Measurements from ENCODE around the gene DPEP3. TPM values are rescaled to one million over a fixed set of nuclear protein-coding genes. Genes with fewer than 3 reads are reported as not detected.

The DPEP3 gene
- total RNA-seq, 1 donor from 2014 or later = not detected

DNA sequence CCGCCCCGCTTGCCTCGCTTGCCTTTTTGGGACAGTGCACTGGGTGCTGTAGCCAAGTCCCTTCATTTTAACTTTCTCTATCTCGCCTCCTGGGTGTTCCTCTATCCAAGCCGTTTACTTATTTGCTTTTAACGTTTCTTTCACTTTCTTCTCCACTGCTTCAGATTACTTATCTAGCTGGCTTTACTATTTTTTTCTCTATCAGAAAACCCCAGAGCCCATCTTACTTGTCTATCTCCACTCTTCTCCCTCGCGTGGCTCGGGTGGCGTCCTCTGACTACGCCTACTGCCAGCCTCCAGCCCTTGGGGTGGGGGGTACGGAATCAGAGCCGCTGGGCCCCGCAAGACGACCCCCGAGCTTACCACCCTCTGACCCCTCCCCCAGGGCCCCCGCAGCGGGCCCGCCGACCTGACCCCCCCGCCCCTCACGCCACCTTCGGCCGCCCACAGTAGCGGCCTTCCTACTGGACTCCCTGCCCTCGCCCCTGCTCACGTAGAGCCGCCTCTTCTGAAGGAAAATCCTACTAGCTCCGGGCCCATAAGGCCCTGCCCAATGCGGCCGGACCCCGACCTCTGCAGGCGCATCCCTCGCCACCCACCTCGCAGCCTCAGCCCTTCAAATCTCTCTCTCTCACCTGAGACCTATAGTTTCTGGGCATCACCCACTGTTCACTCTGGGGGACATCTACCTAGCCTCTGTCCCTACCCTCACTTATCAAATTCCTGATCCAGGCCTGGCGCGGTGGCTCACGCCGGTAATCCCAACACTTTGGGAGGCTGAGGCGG lies 10.9 kb downstream of the DPEP3 start:
- Mint-ChIP-seq H3K36me3 (no peaks in the 10 kb centered on the region), H3K4me3 (peak overlapping the region; percentile 81), H3K27ac (peak overlapping the region; percentile 3), H3K9me3 (no peaks in the 10 kb centered on the region), H3K27me3 (ENCODE audit: insufficient read depth, low read depth) (peaks cover 26% of the 10 kb centered on the region), H3K4me1 (peaks cover 18% of the 10 kb centered on the region)
- H3K9ac ChIP-seq = no peak overlapping the region
- peaks cover 14% of the 10 kb centered on the region for H3K4me1 ChIP-seq
- peak overlapping the region; percentile 86 for H3K4me2 ChIP-seq
- H3K79me2 ChIP-seq (ENCODE audit: low read depth) = no peaks in the 10 kb centered on the region
- H3K4me3 ChIP-seq = peak overlapping the region; percentile 55
- peaks cover 24% of the 10 kb centered on the region for H3F3A ChIP-seq (ENCODE audit: low read depth)
- H3K27me3 ChIP-seq = peaks cover 20% of the 10 kb centered on the region
- peak; percentile 53 for DNase-seq (ENCODE audit: low spot score)
- H2AFZ ChIP-seq (replicated peaks) = peak overlapping the region; percentile 3
- no peaks in the 10 kb centered on the region for H3K9me3 ChIP-seq (ENCODE audit: low read depth)
- no peak overlapping the region for H3K27ac ChIP-seq
- no peaks in the 10 kb centered on the region for H3K36me3 ChIP-seq
- no peak for TF ChIP-seq CTCF (IDR thresholded peaks at IDR 0.05)
- TF ChIP-seq EZH2phosphoT487 (IDR thresholded peaks at IDR 0.05) = no peak
- TF ChIP-seq EZH2 (IDR thresholded peaks at IDR 0.05) = no peak
- peaks cover 5% of the 10 kb centered on the region for H4K20me1 ChIP-seq (ENCODE audit: low read depth)

GRCh38 chr16:67968400-67969253 lies 11.7 kb downstream of the DPEP3 start, which contains the start of gene SLC12A4:
SLC12A4 (minus strand) TSS chr16:67968637; CDS start chr16:67968553, 84 bp downstream.
- peaks cover 24% of the 10 kb centered on the region for H3K27me3 Mint-ChIP-seq (ENCODE audit: insufficient read depth, low read depth)
- Histone ChIP-seq H3K9ac (peak within 1 kb of the TSS; percentile 16), H3K4me1 (peaks cover 14% of the 10 kb centered on the region), H3K79me2 (ENCODE audit: low read depth) (no peaks in the 10 kb centered on the region), H2AFZ (replicated peaks) (peak within 1 kb of the TSS; percentile 67), H3K27me3 (peaks cover 20% of the 10 kb centered on the region), H3K4me3 (peak within 1 kb of the TSS; percentile 55), H3K9me3 (ENCODE audit: low read depth) (no peaks in the 10 kb centered on the region), H4K20me1 (ENCODE audit: low read depth) (peaks cover 5% of the 10 kb centered on the region), H3K4me2 (peak within 1 kb of the TSS; percentile 86), H3K36me3 (no peaks in the 10 kb centered on the region), H3F3A (ENCODE audit: low read depth) (peaks cover 24% of the 10 kb centered on the region), H3K27ac (no peak within 1 kb of the TSS)
- H3K4me1 Mint-ChIP-seq = peaks cover 18% of the 10 kb centered on the region
- H3K36me3 Mint-ChIP-seq = no peaks in the 10 kb centered on the region
- TF ChIP-seq CTCF (IDR thresholded peaks at IDR 0.05) (no peak), EZH2phosphoT487 (IDR thresholded peaks at IDR 0.05) (no peak), EZH2 (IDR thresholded peaks at IDR 0.05) (no peak)
- peak within 1 kb of the TSS; percentile 89 for H3K4me3 Mint-ChIP-seq
- peak within 1 kb of the TSS; percentile 3 for H3K27ac Mint-ChIP-seq
- peak; percentile 80 for DNase-seq (ENCODE audit: low spot score)
- no peaks in the 10 kb centered on the region for H3K9me3 Mint-ChIP-seq

DNA sequence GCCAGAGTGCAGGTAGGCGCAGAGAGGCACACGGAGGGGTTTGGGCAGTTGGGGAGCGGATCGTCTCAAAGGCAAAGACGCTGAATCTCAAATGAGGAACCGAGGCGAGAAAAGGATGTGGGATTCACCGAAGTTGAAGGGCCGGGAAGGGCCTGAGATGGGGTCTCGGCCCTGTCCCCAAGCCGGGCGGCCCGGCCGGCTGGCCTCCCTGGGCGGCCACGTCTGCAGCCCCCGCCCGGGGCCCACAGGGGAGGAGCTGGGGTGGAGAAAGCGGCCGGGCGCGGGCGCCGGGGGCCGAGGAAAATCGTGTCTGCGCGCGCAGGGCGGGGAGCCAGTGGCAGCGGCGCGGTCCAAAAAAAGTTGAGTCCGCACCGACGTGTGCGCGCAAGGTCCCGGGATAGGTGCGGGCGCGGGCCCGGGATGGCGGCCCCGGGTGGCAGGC lies 12.3 kb downstream of the DPEP3 start:
- TF ChIP-seq EZH2phosphoT487 (IDR thresholded peaks at IDR 0.05) (no peak), EZH2 (IDR thresholded peaks at IDR 0.05) (no peak), CTCF (IDR thresholded peaks at IDR 0.05) (no peak)
- H3K36me3 Mint-ChIP-seq = no peaks in the 10 kb centered on the region

More for the DNA sequence above, 12.3 kb downstream of the DPEP3 start:
- DNase-seq (ENCODE audit: low spot score) = peak; percentile 65
- Histone ChIP-seq H3K79me2 (ENCODE audit: low read depth) (no peaks in the 10 kb centered on the region), H3K4me3 (peak overlapping the region; percentile 55), H3K9ac (peak overlapping the region; percentile 16), H3K27ac (no peak overlapping the region), H3K36me3 (no peaks in the 10 kb centered on the region), H3K4me2 (peak overlapping the region; percentile 86), H3K27me3 (peaks cover 20% of the 10 kb centered on the region), H4K20me1 (ENCODE audit: low read depth) (peaks cover 5% of the 10 kb centered on the region), H2AFZ (replicated peaks) (peak overlapping the region; percentile 67), H3K9me3 (ENCODE audit: low read depth) (no peaks in the 10 kb centered on the region), H3K4me1 (peaks cover 14% of the 10 kb centered on the region), H3F3A (ENCODE audit: low read depth) (peaks cover 24% of the 10 kb centered on the region)
- H3K4me1 Mint-ChIP-seq = peaks cover 18% of the 10 kb centered on the region
- no peaks in the 10 kb centered on the region for H3K9me3 Mint-ChIP-seq
- peak overlapping the region; percentile 89 for H3K4me3 Mint-ChIP-seq
- no peak overlapping the region for H3K27ac Mint-ChIP-seq
- H3K27me3 Mint-ChIP-seq (ENCODE audit: insufficient read depth, low read depth) = peaks cover 21% of the 10 kb centered on the region

All from neural progenitor cell (in vitro differentiated cells).